T47D (cell line): ENCODE results near the gene CRACR2B.

Experiments used
- DNase-seq, 2 experiments: peaks; one replicate each; pipeline versions ENCODE4 v3.0.0 to v3.0.0-alpha.2; 2011 to 2012; ENCODE audit warnings: low read depth in 1 of 2, low spot score in 1 of 2
- JUND ChIP-seq: IDR thresholded peaks from 2 replicates; pipeline ENCODE4 v1.6.1; 2012; ENCODE audit warnings: low read depth
- in situ Hi-C: cut with HindIII; loops from 2 replicates; pipeline ENCODE4 v1.10.0; 2016; ENCODE audit warnings: low sequenced_read_pairs, low pct_unique_long_range_greater_than_20kb

Gene CRACR2B

GRCh38 chr11:790721-791564 lies 36.8 kb upstream of the CRACR2B start:
- in situ Hi-C loops, result no loop called here
- no peak for DNase-seq
- no peak for TF ChIP-seq JUND

DNA sequence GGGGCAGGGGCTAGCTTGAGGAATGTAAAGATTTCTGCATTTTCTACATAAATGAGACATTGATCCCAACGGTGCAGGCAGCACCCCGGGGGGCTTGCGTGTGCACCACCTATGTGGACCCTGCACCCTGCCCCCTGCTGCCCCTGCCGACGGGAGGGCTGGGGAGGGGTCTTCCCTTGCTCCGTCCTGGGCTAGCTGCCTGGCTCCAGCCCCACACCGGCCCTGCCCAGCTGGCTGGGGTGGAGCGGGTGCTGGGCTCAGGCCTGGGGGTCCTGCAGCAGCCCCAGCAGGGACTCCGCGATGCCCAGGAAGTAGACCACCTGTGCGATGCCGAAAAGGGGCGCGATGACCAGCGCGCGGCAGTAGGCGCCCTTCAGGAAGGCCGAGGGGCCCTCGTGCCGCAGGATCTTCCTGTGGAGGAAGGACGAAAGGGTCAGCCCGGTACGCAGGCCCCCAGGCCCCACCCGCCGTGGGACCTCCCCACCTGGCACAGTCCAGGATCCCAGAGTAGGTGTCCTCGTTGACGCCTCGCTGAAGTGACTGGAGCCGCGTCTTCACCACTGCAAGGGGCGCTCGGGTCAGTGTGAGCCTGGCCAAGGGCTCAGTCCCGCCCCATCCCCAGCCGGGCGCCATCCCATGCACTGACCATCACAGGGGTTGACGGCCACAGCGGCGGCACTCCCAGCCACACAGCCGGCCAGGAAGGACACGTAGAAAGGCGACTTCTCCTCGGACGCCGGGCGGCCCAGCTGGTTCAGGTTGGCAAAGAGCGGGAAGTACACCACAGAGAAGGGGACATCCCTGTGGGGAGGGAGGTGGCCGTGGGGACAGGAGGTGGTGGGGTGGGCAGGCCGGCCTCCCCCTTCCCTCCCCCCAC lies 35.8 kb upstream of the CRACR2B start:
- TF ChIP-seq JUND, result no peak
- in situ Hi-C loops, result no loop called here
- DNase-seq, result no peak

- no peak for TF ChIP-seq JUND
- in situ Hi-C loops, result no loop called here
- DNase-seq, result no peak
These were observed 35.2 kb upstream of the CRACR2B start for GRCh38 chr11:792535-792821.

DNA sequence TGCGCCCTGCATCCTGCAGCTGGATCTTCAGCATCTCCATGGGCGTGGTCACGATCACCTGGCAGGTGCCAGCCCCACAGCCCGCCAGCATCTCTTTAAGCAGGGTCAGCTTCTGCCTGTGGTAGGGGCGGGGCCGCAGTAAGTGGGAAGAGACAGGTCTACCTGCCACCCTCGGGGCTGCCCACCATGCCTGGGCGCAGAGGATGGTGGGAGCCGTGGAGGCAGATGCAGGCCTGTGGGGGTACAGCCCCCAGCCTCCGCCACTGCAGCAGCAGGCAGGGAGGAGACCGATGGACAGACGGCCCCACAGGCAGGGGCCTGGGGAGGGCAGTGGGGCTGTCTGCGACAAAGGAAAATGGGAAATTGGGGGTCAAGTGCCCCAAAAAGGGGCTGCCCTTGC lies 34.8 kb upstream of the CRACR2B start:
- in situ Hi-C loops, result no loop called here
- TF ChIP-seq JUND, result no peak
- DNase-seq, result no peak

GRCh38 chr11:793556-793955 lies 34.2 kb upstream of the CRACR2B start:
- no peak for TF ChIP-seq JUND
- in situ Hi-C loops, result no loop called here
- no peak for DNase-seq

DNA sequence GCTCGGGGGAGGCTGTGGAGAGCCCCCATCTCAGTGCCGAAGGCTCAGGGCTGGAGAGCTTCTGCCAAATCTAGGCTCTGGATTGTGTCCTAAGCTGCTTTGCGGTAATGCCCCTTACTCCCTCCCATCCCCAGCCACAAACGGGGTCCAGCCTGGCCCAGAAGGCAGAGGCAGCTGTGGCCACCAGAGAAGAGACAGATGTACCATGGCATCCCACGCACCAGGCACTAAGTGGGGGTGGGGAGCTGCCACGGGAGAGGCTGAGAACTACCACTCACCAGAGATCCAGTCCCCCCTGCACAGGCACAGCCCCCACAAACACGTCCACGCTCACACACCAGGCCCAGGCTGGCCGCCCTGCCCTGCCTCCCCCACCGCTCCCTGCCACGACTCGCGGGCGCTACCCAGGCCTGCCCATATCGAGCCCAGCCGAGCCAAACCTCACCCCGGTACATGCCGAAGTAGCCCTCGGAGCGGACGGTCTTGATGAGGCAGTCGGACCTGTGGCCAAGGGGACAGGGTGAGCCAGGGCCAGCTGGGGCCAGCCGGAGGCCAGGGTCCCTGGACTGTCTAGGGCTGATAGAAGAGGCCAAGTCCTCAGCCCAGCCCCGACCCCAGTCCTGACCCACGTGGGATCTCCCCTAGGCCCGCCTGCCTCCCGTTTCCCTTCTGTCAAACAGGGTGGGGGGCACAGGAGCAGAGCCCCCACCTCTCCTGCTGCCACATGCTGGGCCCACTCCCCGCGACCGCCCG lies 33.5 kb upstream of the CRACR2B start:
- in situ Hi-C loops, result no loop called here
- TF ChIP-seq JUND, result no peak
- no peak for DNase-seq

DNA sequence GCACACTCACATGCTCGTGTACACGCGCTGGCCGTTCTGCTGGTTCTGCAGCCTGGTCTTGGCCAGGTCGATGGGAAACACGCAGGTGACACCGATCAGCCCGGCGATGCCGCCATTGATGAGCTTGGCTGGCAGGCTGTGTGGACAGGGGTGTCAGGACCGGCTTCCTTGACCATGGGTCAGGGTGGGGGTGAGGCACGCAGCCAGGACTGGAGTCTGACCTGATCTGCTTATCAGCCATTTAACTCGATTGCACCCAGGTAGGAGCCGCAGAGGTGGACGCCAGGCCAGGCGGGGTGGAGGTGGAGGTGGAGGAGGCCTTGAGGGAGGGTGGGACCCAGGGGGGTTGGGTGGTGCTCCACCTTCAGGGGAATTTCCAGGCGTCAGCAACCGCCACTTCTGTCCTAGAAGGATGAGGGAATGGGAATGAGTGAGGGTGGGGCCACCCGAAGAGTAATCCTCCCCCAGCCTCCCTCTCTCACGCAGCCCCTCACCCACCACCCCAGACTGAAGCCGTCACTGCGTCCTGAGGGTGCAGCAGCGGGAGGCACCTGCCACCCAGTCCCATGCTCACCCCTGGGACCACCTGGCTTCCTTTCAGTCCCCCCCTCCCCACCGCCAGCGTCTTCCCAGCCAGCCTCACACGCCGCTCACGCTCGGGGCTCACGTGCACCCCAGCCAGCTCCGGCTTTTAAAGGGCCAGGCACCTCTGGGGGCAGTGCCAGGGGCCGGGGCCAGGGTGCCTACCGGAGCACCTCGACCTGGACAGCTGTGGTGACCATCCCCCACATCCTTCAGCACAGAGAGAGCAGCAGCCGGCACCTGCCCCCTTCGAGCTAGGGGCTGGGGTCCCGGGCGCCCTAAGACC lies 32.7 kb upstream of the CRACR2B start:
- no peak for TF ChIP-seq JUND
- in situ Hi-C loops, result no loop called here
- no peak for DNase-seq

GRCh38 chr11:795634-796564 lies 31.8 kb upstream of the CRACR2B start:
- no peak for DNase-seq
- TF ChIP-seq JUND, result no peak
- in situ Hi-C loops, result no loop called here

GRCh38 chr11:796565-797295 lies 31.0 kb upstream of the CRACR2B start:
- no peak for DNase-seq
- no peak for TF ChIP-seq JUND
- in situ Hi-C loops, result no loop called here

DNA sequence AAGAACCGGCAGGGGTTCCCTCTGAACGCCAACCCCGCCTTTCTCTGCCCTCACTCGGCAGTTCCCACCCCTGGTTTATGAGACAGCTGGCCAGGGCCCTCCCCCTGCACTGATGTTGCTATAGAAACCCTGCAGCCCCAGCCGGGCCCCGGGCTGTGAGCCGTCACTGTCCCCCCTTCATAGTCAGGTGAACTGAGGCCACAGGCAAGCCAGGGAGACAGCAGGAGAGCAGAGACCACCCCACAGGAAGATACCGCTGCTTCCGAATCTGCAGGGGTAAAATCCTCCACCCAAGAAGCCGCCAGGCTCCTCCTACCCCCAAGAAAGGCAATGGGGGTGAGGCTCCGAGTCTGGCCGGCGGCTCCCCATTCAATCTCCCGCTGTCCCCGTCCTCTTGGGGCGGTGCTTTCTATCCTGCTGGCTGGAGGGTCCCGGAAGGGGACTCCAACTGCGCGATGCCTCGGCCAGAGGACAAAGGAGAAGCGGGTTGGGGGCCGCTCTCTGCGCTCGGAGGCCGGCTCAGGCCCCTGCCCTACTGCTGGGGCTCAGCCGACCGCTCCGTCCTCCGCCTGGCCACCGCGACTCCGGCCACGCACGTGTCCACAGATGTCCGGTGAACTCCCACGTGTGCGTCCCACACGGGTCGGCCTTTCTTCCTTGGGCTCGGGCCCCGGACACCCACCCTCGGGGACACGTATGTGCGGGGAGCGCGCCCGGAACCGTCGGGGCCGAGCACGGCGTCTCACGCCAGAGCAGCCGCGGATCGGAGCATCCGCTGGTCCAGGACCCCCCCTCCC lies 30.2 kb upstream of the CRACR2B start:
- in situ Hi-C loops, result no loop called here
- no peak for TF ChIP-seq JUND
- peak; percentile 65 to 71 for DNase-seq
